OCI-LY3 (cell line): ENCODE measurements around the gene PHKB.

Source experiments
- H2AFZ ChIP-seq: fragments of 200-600, 300-600 bp; shearing (Covaris generic); 2 replicates; pipeline ENCODE4 v1.6.0; 2014; ENCODE audit warnings: antibody characterized with exemption, low read depth, low read length
- H3K27ac ChIP-seq: fragments of 200-600, 300-600 bp; sonication (generic); 2 replicates; pipeline ENCODE4 v1.5.1; 2014; ENCODE audit warnings: mild to moderate bottlenecking, low read length, moderate library complexity, mixed read lengths
- H3K27me3 ChIP-seq: fragments of 200-600, 300-600 bp; sonication (generic); 2 replicates; pipeline ENCODE4 v1.6.1; 2014; ENCODE audit warnings: low read depth, low read length, mixed read lengths
- H3K36me3 ChIP-seq: fragments of 200-600, 300-600 bp; sonication (generic); replicated peaks from 2 replicates; pipeline ENCODE3; 2014; ENCODE audit warnings: low read depth, low read length, mixed read lengths
- H3K4me1 ChIP-seq: fragments of 300-600, 200-600 bp; sonication (generic); 2 replicates; pipeline ENCODE4 v1.6.1; 2014; ENCODE audit warnings: low read length, mixed read lengths
- H3K4me2 ChIP-seq: fragments of 200-600, 300-600 bp; sonication (generic); 2 replicates; pipeline ENCODE4 v1.6.1; 2014; ENCODE audit warnings: low read length, mixed read lengths
- H3K4me3 ChIP-seq: fragments of 300-600, 200-600 bp; sonication (generic); 2 replicates; pipeline ENCODE4 v1.5.1; 2014; ENCODE audit warnings: antibody characterized with exemption, mild to moderate bottlenecking, low read length, moderate library complexity
- H3K79me2 ChIP-seq: fragments of 300-600, 200-600 bp; shearing (Covaris generic); 2 replicates; pipeline ENCODE4 v1.6.1; 2014; ENCODE audit warnings: mild to moderate bottlenecking, low read length, mixed read lengths
- H3K9ac ChIP-seq: fragments of 300-600, 200-600 bp; shearing (Covaris generic); 2 replicates; pipeline ENCODE4 v1.6.0; 2014; ENCODE audit warnings: mild to moderate bottlenecking, low read length, moderate library complexity
- H3K9me3 ChIP-seq: fragments of 200-600, 300-600 bp; shearing (Covaris generic); 2 replicates; pipeline ENCODE4 v1.6.1; 2014; ENCODE audit warnings: low read length, mixed read lengths; ENCODE audit not compliant: insufficient read depth
- H4K20me1 ChIP-seq: fragments of 200-600, 300-600 bp; sonication (generic); 2 replicates; pipeline ENCODE4 v1.6.1; 2016; ENCODE audit warnings: low read length, mixed read lengths; ENCODE audit not compliant: insufficient read depth
- EZH2phosphoT487 ChIP-seq: fragments of 200-600 bp; shearing (Covaris generic); IDR thresholded peaks from 2 replicates; pipeline ENCODE4 v1.6.1; 2018; ENCODE audit warnings: antibody characterized with exemption, mixed run types, low read depth
- TF ChIP-seq, protein P1 (sequence below): fragments of 200-600, 300-600 bp; sonication (generic); IDR thresholded peaks from 2 replicates; pipeline ENCODE4 v1.5.1; 2014; ENCODE audit warnings: antibody characterized with exemption, low read length, low read depth

PHKB gene

GRCh38 chr16:47660540-47660939 is 199.4 kb downstream of the PHKB start:
- H4K20me1 ChIP-seq: no peaks in the 10 kb centered on the region
- no peak overlapping the region for H3K27ac ChIP-seq
- no peak overlapping the region for H3K4me2 ChIP-seq
- TF ChIP-seq EZH2phosphoT487: no peak
- TF ChIP-seq, protein P1, sequence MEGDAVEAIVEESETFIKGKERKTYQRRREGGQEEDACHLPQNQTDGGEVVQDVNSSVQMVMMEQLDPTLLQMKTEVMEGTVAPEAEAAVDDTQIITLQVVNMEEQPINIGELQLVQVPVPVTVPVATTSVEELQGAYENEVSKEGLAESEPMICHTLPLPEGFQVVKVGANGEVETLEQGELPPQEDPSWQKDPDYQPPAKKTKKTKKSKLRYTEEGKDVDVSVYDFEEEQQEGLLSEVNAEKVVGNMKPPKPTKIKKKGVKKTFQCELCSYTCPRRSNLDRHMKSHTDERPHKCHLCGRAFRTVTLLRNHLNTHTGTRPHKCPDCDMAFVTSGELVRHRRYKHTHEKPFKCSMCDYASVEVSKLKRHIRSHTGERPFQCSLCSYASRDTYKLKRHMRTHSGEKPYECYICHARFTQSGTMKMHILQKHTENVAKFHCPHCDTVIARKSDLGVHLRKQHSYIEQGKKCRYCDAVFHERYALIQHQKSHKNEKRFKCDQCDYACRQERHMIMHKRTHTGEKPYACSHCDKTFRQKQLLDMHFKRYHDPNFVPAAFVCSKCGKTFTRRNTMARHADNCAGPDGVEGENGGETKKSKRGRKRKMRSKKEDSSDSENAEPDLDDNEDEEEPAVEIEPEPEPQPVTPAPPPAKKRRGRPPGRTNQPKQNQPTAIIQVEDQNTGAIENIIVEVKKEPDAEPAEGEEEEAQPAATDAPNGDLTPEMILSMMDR: no peak
- H3K4me1 ChIP-seq: no peaks in the 10 kb centered on the region
- H3K27me3 ChIP-seq: no peaks in the 10 kb centered on the region
- H3K4me3 ChIP-seq: no peak overlapping the region
- H2AFZ ChIP-seq: no peak overlapping the region
- no peaks in the 10 kb centered on the region for H3K36me3 ChIP-seq
- no peak overlapping the region for H3K9ac ChIP-seq
- H3K79me2 ChIP-seq: no peaks in the 10 kb centered on the region
- H3K9me3 ChIP-seq: no peaks in the 10 kb centered on the region

GRCh38 chr16:47664653-47665325 is 203.7 kb downstream of the PHKB start:
- Histone ChIP-seq H3K4me2 (no peak overlapping the region), H3K36me3 (no peaks in the 10 kb centered on the region)

GRCh38 chr16:47666434-47666833 is 205.3 kb downstream of the PHKB start:
- H3K27me3 ChIP-seq: no peaks in the 10 kb centered on the region
- H2AFZ ChIP-seq: no peak overlapping the region
- no peak overlapping the region for H3K27ac ChIP-seq
- no peak overlapping the region for H3K4me2 ChIP-seq
- no peaks in the 10 kb centered on the region for H3K36me3 ChIP-seq
- no peaks in the 10 kb centered on the region for H4K20me1 ChIP-seq
- H3K4me1 ChIP-seq: no peaks in the 10 kb centered on the region
- H3K79me2 ChIP-seq: no peaks in the 10 kb centered on the region
- no peaks in the 10 kb centered on the region for H3K9me3 ChIP-seq
- H3K9ac ChIP-seq: no peak overlapping the region
- no peak for TF ChIP-seq EZH2phosphoT487
- TF ChIP-seq, protein P1: no peak
- no peak overlapping the region for H3K4me3 ChIP-seq

More at GRCh38 chr16:47664653-47665325, 203.7 kb downstream of the PHKB start:
- Histone ChIP-seq H3K9ac (no peak overlapping the region), H4K20me1 (no peaks in the 10 kb centered on the region), H3K27ac (no peak overlapping the region), H3K79me2 (no peaks in the 10 kb centered on the region), H3K4me1 (no peaks in the 10 kb centered on the region), H3K4me3 (no peak overlapping the region), H2AFZ (no peak overlapping the region), H3K27me3 (no peaks in the 10 kb centered on the region), H3K9me3 (no peaks in the 10 kb centered on the region)
- TF ChIP-seq EZH2phosphoT487: no peak
- TF ChIP-seq, protein P1: no peak

GRCh38 chr16:47667956-47668355 is 206.8 kb downstream of the PHKB start:
- no peak overlapping the region for H2AFZ ChIP-seq
- H3K9ac ChIP-seq: no peak overlapping the region
- no peak overlapping the region for H3K27ac ChIP-seq
- H3K9me3 ChIP-seq: no peaks in the 10 kb centered on the region
- H3K27me3 ChIP-seq: no peaks in the 10 kb centered on the region
- no peaks in the 10 kb centered on the region for H3K79me2 ChIP-seq
- no peaks in the 10 kb centered on the region for H3K4me1 ChIP-seq
- H3K36me3 ChIP-seq: no peaks in the 10 kb centered on the region
- TF ChIP-seq, protein P1: no peak
- no peak for TF ChIP-seq EZH2phosphoT487
- no peak overlapping the region for H3K4me2 ChIP-seq
- H4K20me1 ChIP-seq: no peaks in the 10 kb centered on the region
- H3K4me3 ChIP-seq: no peak overlapping the region
